Measurements from ENCODE around the gene RAB44.
"Not testable (repeated sequence)": the region's sequence is repeated elsewhere in the genome, so short reads cannot be mapped to it uniquely, and the experiment has no call there.

The RAB44 gene

GRCh38 chr6:36714511-36714910 lies 16.9 kb downstream of the RAB44 start:
- DNase-seq: no peak

- no peak for DNase-seq
These were observed 17.8 kb downstream of the RAB44 start for GRCh38 chr6:36715469-36715868.

- no peak for DNase-seq
These were observed 19.0 kb downstream of the RAB44 start for GRCh38 chr6:36716476-36717093.

- no peak for DNase-seq
These were observed 19.7 kb downstream of the RAB44 start for GRCh38 chr6:36717231-36717825.

GRCh38 chr6:36717871-36718540 lies 20.4 kb downstream of the RAB44 start:
- DNase-seq: no peak

GRCh38 chr6:36718560-36718959 lies 20.9 kb downstream of the RAB44 start:
- no peak for DNase-seq

GRCh38 chr6:36719126-36719525 lies 21.5 kb downstream of the RAB44 start:
- DNase-seq: no peak

- no peak for DNase-seq
These were observed 22.9 kb downstream of the RAB44 start for GRCh38 chr6:36720251-36721141.

- no peak for DNase-seq
These were observed 23.9 kb downstream of the RAB44 start for GRCh38 chr6:36721369-36722140.

- no peak for DNase-seq
These were observed 24.7 kb downstream of the RAB44 start for GRCh38 chr6:36722365-36722764.

GRCh38 chr6:36722879-36723278 lies 25.3 kb downstream of the RAB44 start:
- DNase-seq: no peak

GRCh38 chr6:36723992-36724391 lies 26.4 kb downstream of the RAB44 start:
- DNase-seq: not testable (repeated sequence)

GRCh38 chr6:36724514-36725390 lies 27.1 kb downstream of the RAB44 start:
- DNase-seq: peak; percentile 49 to 63

- DNase-seq: no peak
These were observed 28.0 kb downstream of the RAB44 start for GRCh38 chr6:36725581-36725980.

GRCh38 chr6:36727505-36728021 lies 29.9 kb downstream of the RAB44 start:
- no peak for DNase-seq

GRCh38 chr6:36728289-36729160 lies 30.9 kb downstream of the RAB44 start:
- no peak for DNase-seq

GRCh38 chr6:36729161-36729524 lies 31.5 kb downstream of the RAB44 start:
- DNase-seq: no peak

- DNase-seq: no peak
These were observed 33.1 kb downstream of the RAB44 start for GRCh38 chr6:36730424-36731380.

All from stimulated activated CD4-positive, alpha-beta T cell treated with anti-CD3 and anti-CD28 coated beads, Interleukin-2, amount 100 ng/mL, for 48 hours (primary cell).